OCI-LY1 (cell line): ENCODE measurements around the gene VAV2.

Source experiments
- EZH2 ChIP-seq: fragments of 200-600 bp; sonication (generic), shearing (Covaris generic); IDR thresholded peaks from 2 replicates; pipeline ENCODE4 v1.8.0; 2017; ENCODE audit warnings: borderline replicate concordance, mixed run types, mild to moderate bottlenecking, antibody characterized with exemption, low read length, moderate library complexity, mixed read lengths
- TF ChIP-seq, protein P1 (sequence below): fragments of 200-600 bp; sonication (generic), shearing (Covaris generic); IDR thresholded peaks from 2 replicates; pipeline ENCODE4 v1.5.1; 2017; ENCODE audit warnings: mild to moderate bottlenecking, antibody characterized with exemption, low read length, moderate library complexity, mixed read lengths

DNA sequence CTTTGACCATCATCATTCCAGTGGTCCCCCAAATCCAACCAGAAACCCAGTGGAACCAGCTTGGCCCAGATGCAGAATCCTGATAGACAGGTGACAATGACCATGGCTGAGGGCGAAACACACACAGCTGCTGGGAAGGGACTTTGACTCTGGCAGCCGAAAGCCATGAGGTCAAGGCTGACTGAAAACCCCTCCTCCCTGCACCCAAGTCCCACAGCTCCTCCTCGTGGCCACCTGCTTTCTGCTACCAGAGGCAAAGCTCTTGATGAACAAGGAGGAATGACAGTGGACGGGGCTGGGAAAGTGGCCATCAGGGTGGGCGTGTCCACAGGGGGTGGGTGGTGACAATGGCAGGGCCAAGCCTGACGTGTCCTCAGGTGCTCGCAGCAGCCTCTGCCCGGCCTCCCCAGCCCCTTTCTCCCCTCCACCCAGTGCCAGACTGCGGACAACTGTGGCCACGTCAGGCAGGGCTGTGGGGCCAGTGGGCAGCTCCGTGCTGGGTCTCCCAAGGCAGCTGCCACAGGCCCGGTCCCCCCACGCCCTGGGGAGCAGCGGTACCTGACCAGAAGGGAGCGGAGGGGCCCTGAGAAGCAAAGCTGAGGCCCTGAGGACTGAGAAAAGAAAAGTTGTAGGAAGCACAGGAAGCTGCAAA is 223.1 kb downstream of the VAV2 start:
- TF ChIP-seq, protein P1, sequence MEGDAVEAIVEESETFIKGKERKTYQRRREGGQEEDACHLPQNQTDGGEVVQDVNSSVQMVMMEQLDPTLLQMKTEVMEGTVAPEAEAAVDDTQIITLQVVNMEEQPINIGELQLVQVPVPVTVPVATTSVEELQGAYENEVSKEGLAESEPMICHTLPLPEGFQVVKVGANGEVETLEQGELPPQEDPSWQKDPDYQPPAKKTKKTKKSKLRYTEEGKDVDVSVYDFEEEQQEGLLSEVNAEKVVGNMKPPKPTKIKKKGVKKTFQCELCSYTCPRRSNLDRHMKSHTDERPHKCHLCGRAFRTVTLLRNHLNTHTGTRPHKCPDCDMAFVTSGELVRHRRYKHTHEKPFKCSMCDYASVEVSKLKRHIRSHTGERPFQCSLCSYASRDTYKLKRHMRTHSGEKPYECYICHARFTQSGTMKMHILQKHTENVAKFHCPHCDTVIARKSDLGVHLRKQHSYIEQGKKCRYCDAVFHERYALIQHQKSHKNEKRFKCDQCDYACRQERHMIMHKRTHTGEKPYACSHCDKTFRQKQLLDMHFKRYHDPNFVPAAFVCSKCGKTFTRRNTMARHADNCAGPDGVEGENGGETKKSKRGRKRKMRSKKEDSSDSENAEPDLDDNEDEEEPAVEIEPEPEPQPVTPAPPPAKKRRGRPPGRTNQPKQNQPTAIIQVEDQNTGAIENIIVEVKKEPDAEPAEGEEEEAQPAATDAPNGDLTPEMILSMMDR: peak; percentile 35; the same call in 1 of the 2 replicates
- no peak for TF ChIP-seq EZH2
